HepG2 (cell line): ENCODE measurements around the gene MRPS31. TPM values are rescaled to one million over a fixed set of nuclear protein-coding genes. Genes with fewer than 3 reads are reported as not detected.

Source experiments
- ATAC-seq: fragments of 200-7000 bp; cut with Tn5 transposase; 3 replicates; pipeline ENCODE4 v1.9.1; 2020; ENCODE audit warnings: mild to moderate bottlenecking, moderate library complexity
- BruUV-seq: library from RNA; stranded (reverse); fragments of 400-500 nt; replicated peaks from 2 replicates; lab custom pipeline; 2021; lab: Mats Ljungman, UMichigan
- CTCF ChIA-PET: fragments of 300-600 bp; formaldehyde crosslinking; extraction: SDS; loops from one replicate; lab custom pipeline; 2021; ENCODE audit warnings: low total read pairs, inconsistent platforms, low intra/inter-chr PET ratio; lab: Yijun Ruan, JAX
- POLR2A ChIA-PET: fragments of 350-600 bp; sonication (Branson Sonifier 250); formaldehyde crosslinking; loops from one replicate; lab custom pipeline; 2020; ENCODE audit warnings: antibody characterized with exemption, inconsistent platforms; lab: Yijun Ruan, JAX
- DNase-seq: peaks from one replicate; pipeline ENCODE4 v3.0.0-alpha.2; 2015; ENCODE audit warnings: low spot score
- FAIRE-seq: peaks from 3 replicates; lab custom pipeline; 2011; peaks lifted over from hg19 to GRCh38; lab: Jason Lieb, UNC
- H2AFZ ChIP-seq: one replicate; pipeline ENCODE4 v1.6.1; 2011; ENCODE audit warnings: low read length, inconsistent platforms
- H3K27ac ChIP-seq: fragments of 300-600 bp; 3 replicates; pipeline ENCODE4 v1.8.0; 2011; ENCODE audit warnings: mixed run types, mild to moderate bottlenecking, mixed read lengths, low read length, inconsistent platforms; ENCODE audit not compliant: insufficient read depth; ENCODE audit errors: extremely low read length
- H3K27me3 ChIP-seq, 2 experiments: fragments of 200-600 bp in 1 of 2; 2 replicates in 1 of 2; 3 replicates in 1 of 2; pipeline versions ENCODE4 v1.6.0 to v1.8.0; 2011; ENCODE audit warnings: low read length in 2 of 2, mild to moderate bottlenecking in 2 of 2, moderate library complexity in 2 of 2, inconsistent platforms in 1 of 2; ENCODE audit not compliant: insufficient read depth in 2 of 2, control insufficient read depth in 1 of 2
- H3K36me3 ChIP-seq, 2 experiments: fragments of 200-600 bp in 1 of 2; replicated peaks in 1 of 2; 2 replicates in 1 of 2; 3 replicates in 1 of 2; pipeline versions ENCODE4 v1.5.1 to v1.8.0; 2011; ENCODE audit warnings: low read length in 2 of 2, inconsistent platforms in 1 of 2; ENCODE audit not compliant: insufficient read depth in 2 of 2, control insufficient read depth in 1 of 2
- H3K4me1 ChIP-seq: 2 replicates; pipeline ENCODE4 v1.5.1; 2012; ENCODE audit warnings: low read length, inconsistent platforms; ENCODE audit not compliant: insufficient read depth
- H3K4me2 ChIP-seq: 2 replicates; pipeline ENCODE4 v1.6.0; 2011; ENCODE audit warnings: low read depth, low read length, inconsistent platforms
- H3K4me3 ChIP-seq, 3 experiments: fragments of 200-600 bp in 1 of 3; sonication (generic), shearing (Covaris generic) in 1 of 3; replicated peaks in 1 of 3; 2 replicates each; pipeline ENCODE4 v1.5.1; 2011 to 2016; ENCODE audit warnings: low read length in 3 of 3, inconsistent platforms in 2 of 3, low read depth in 2 of 3, mild to moderate bottlenecking in 2 of 3, control low read depth in 1 of 3, mixed read lengths in 1 of 3; ENCODE audit not compliant: insufficient read depth in 1 of 3
- H3K79me2 ChIP-seq: one replicate; pipeline ENCODE4 v1.6.1; 2011; ENCODE audit warnings: low read length, inconsistent platforms; ENCODE audit not compliant: insufficient read depth
- H3K9ac ChIP-seq: 2 replicates; pipeline ENCODE4 v1.6.0; 2011; ENCODE audit warnings: mild to moderate bottlenecking, low read depth, low read length, inconsistent platforms; ENCODE audit not compliant: insufficient read depth
- H3K9me3 ChIP-seq: 2 replicates; pipeline ENCODE4 v1.5.1; 2012; ENCODE audit warnings: mild to moderate bottlenecking, low read length
- H4K20me1 ChIP-seq: 2 replicates; pipeline ENCODE4 v1.6.0; 2011; ENCODE audit warnings: inconsistent platforms, mild to moderate bottlenecking, low read length, moderate library complexity; ENCODE audit not compliant: insufficient read depth
- MYPOP ChIP-seq: sonication (generic); formaldehyde crosslinking; IDR thresholded peaks from 2 replicates; pipeline ENCODE4 v1.8.1; 2023; ENCODE audit warnings: mild to moderate bottlenecking, moderate library complexity, missing genetic modification reagents
- NCOR1 ChIP-seq: fragments of 200-600 bp; sonication (generic); IDR thresholded peaks from 2 replicates; pipeline ENCODE4 v1.7.0; 2017; ENCODE audit warnings: antibody characterized with exemption, low read length, borderline replicate concordance
- NR3C1 ChIP-seq: sonication (generic); formaldehyde crosslinking; IDR thresholded peaks from 2 replicates; pipeline ENCODE4 v1.4.0; 2020; ENCODE audit warnings: missing genetic modification reagents
- POGZ ChIP-seq: sonication (generic); formaldehyde crosslinking; IDR thresholded peaks from 2 replicates; pipeline ENCODE4 v1.4.0; 2020; ENCODE audit warnings: mild to moderate bottlenecking, missing genetic modification reagents
- TCF7 ChIP-seq: sonication (generic); IDR thresholded peaks from 2 replicates; pipeline ENCODE4 v1.6.1; 2016; ENCODE audit warnings: antibody characterized with exemption, low read depth
- TMF1 ChIP-seq: sonication (generic); formaldehyde crosslinking; IDR thresholded peaks from 2 replicates; pipeline ENCODE4 v1.8.1; 2022; ENCODE audit warnings: low read depth, missing genetic modification reagents
- ZBTB14 ChIP-seq: sonication (generic); formaldehyde crosslinking; IDR thresholded peaks from 2 replicates; pipeline ENCODE4 v1.4.0; 2020; ENCODE audit warnings: missing genetic modification reagents
- ZBTB39 ChIP-seq: sonication (generic); formaldehyde crosslinking; IDR thresholded peaks from 2 replicates; pipeline ENCODE4 v1.5.0; 2020; ENCODE audit warnings: missing genetic modification reagents
- ZGPAT ChIP-seq: IDR thresholded peaks from 2 replicates; pipeline ENCODE4 v1.6.1; 2016; ENCODE audit warnings: mild to moderate bottlenecking
- ZNF282 ChIP-seq: fragments of 450-650 bp; IDR thresholded peaks from 2 replicates; pipeline ENCODE4 v1.6.1; 2018; ENCODE audit not compliant: partially characterized antibody
- ZNF335 ChIP-seq: sonication (generic); formaldehyde crosslinking; IDR thresholded peaks from 2 replicates; pipeline ENCODE4 v1.4.0; 2020; ENCODE audit warnings: missing genetic modification reagents
- ZNF343 ChIP-seq: sonication (generic); formaldehyde crosslinking; IDR thresholded peaks from 2 replicates; pipeline ENCODE4 v1.4.0; 2020; ENCODE audit warnings: mild to moderate bottlenecking, missing genetic modification reagents
- ZNF704 ChIP-seq: sonication (generic); formaldehyde crosslinking; IDR thresholded peaks from 2 replicates; pipeline ENCODE4 v1.8.1; 2023; ENCODE audit warnings: mild to moderate bottlenecking, inconsistent platforms, moderate library complexity, missing genetic modification reagents, borderline replicate concordance
- WGBS: methylation state at CpG from one replicate; pipeline ENCODE4 v1.1.6; 2017; ENCODE audit warnings: low lambda C conversion rate; 5-methylcytosine and 5-hydroxymethylcytosine counted together
- in situ Hi-C: cut with HindIII; loops from 2 replicates; pipeline ENCODE4 v1.10.0; 2017; ENCODE audit warnings: low pct_unique_long_range_greater_than_20kb; ENCODE audit not compliant: extremely low pct_ligation_motif_present
- intact Hi-C: fragments of 100-400 bp; cut with micrococcal nuclease; formaldehyde crosslinking; loops from one replicate; pipeline ENCODE4 v1.10.0; 2022; ENCODE audit not compliant: unreplicated experiment
- polyA plus RNA-seq, 8 experiments: library from polyadenylated mRNA; depleted of rRNA in 3 of 8; stranded (reverse) in 7 of 8; unstranded in 1 of 8; fragments of >200 nt; fragmentation: Illumina TruSeq in 4 of 8; extraction: Trizol in 4 of 8; gene quantifications; 2 replicates each; pipeline versions ENCODE4 v1.2.1 to v1.2.3, GENCODE V29; 2011 to 2016; ENCODE audit warnings: low read depth in 4 of 8, missing spikeins in 1 of 8, mixed read lengths in 1 of 8; ENCODE audit not compliant: insufficient read depth in 1 of 8
- total RNA-seq, 5 experiments: library from RNA; depleted of rRNA; stranded (reverse); fragments of >200 nt; fragmentation: Illumina TruSeq; extraction: Trizol; gene quantifications; 2 replicates each; pipeline ENCODE4 v1.2.3, GENCODE V29; 2016; ENCODE audit warnings: low read depth in 1 of 5

The MRPS31 gene
- total and polyA plus RNA-seq, 2 of the 13 experiments (the other 11 are each of a cell fraction or from before 2014, with no cell fraction given), result 23.7 to 34.1 TPM

GRCh38 chr13:40694426-40694825, 76.6 kb downstream of the MRPS31 start:
- Histone ChIP-seq H3K4me3 (no peak overlapping the region), H3K9ac (no peak overlapping the region), H3K27ac (no peak overlapping the region), H3K79me2 (no peaks in the 10 kb centered on the region), H3K36me3 (no peaks in the 10 kb centered on the region), H3K4me2 (no peak overlapping the region), H3K27me3 (no peaks in the 10 kb centered on the region), H3K4me1 (no peaks in the 10 kb centered on the region), H3K9me3 (no peaks in the 10 kb centered on the region), H4K20me1 (no peaks in the 10 kb centered on the region), H2AFZ (no peak overlapping the region)
- ChIA-PET CTCF (no interaction called here), POLR2A (no interaction called here)
- BruUV-seq, result no TSS peak
- DNase-seq (no peak), ATAC-seq (no peak), FAIRE-seq (no peak)
- no peak for TF ChIP-seq POGZ (CRISPR knock-in tag)
- TF ChIP-seq ZGPAT (CRISPR knock-in tag), result no peak
- no peak for TF ChIP-seq ZNF343 (CRISPR knock-in tag)
- no peak for TF ChIP-seq MYPOP (CRISPR knock-in tag)
- no peak for TF ChIP-seq ZBTB39
- no peak for TF ChIP-seq ZNF335 (CRISPR knock-in tag)
- TF ChIP-seq NR3C1 (CRISPR knock-in tag), result no peak
- no peak for TF ChIP-seq ZBTB14
- no peak for TF ChIP-seq ZNF282
- TF ChIP-seq ZNF704, result no peak
- TF ChIP-seq NCOR1, result no peak
- TF ChIP-seq TMF1 (CRISPR knock-in tag), result no peak
- no peak for TF ChIP-seq TCF7
- intact Hi-C loops, result no loop called here
- in situ Hi-C loops, result loop anchor here (25.0 kb wide), 1 partner anchor 907 kb away; no protein-coding TSS in a partner anchor
- 18% methylated on average over 4 of the region's 4 CpGs for WGBS
